ENCODE measurements around the gene TIGD3. TPM values are rescaled to one million over a fixed set of nuclear protein-coding genes. Genes with fewer than 3 reads are reported as not detected.

TIGD3 gene
- total and polyA plus RNA-seq, 2 experiments from 2014 or later: 1.2 to 3.0 TPM

DNA sequence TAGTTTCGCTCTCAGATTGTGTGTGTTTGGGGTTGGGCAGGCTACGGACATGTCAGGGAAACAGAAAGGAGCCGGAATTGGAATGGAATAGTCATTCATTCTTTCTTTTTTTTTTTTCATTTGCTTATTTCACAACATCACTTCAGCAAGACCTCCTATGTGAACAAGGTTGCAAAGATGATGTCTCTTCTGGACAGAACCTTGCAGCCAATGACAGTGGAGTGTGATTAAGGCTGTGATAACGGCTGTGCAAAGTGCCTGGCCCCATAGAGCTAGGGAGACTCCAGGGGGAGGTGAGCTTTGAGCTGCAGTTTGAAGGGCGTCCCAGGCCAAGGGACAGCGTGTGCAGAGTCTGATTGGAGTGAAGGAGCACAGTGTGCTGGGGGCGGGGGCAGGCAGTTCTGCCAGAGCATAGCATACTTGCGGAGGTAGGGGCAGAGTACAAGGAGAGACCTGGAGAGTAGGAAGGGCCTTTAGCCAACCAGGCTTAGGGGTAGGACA is 3.4 kb downstream of the TIGD3 start:
- H2AFZ ChIP-seq: no peak overlapping the region
- Mint-ChIP-seq H3K36me3 (ENCODE audit: low read depth) (peaks cover 2% of the 10 kb centered on the region; the same call in 1 of the 3 replicates), H3K4me1 (peaks cover 16% of the 10 kb centered on the region), H3K27me3 (ENCODE audit: insufficient read depth, low read depth, poor library complexity) (peaks cover 34% of the 10 kb centered on the region), H3K4me3 (no peak overlapping the region; the same call in 2 of the 3 replicates), H3K9me3 (no peaks in the 10 kb centered on the region), H3K27ac (no peak overlapping the region)
- DNase-seq (ENCODE audit: low spot score): no peak
- no peak overlapping the region for H3K4me3 ChIP-seq
- H3K27ac ChIP-seq (ENCODE audit: low read depth): no peak overlapping the region
- H3F3A ChIP-seq (replicated peaks; ENCODE audit: low read depth): peaks cover 10% of the 10 kb centered on the region
- peaks cover 6% of the 10 kb centered on the region; the same call in 1 of the 2 replicates for H3K4me1 ChIP-seq (ENCODE audit: insufficient read depth)
- peaks cover 31% of the 10 kb centered on the region for H3K27me3 ChIP-seq (ENCODE audit: insufficient read depth)
- no peaks in the 10 kb centered on the region for H3K9me2 ChIP-seq (ENCODE audit: insufficient read depth)
- no peaks in the 10 kb centered on the region for H4K20me1 ChIP-seq (replicated peaks; ENCODE audit: insufficient read depth)
- TF ChIP-seq POLR2AphosphoS5 (IDR thresholded peaks at IDR 0.05; ENCODE audit: low read depth): no peak
- TF ChIP-seq, protein P1, sequence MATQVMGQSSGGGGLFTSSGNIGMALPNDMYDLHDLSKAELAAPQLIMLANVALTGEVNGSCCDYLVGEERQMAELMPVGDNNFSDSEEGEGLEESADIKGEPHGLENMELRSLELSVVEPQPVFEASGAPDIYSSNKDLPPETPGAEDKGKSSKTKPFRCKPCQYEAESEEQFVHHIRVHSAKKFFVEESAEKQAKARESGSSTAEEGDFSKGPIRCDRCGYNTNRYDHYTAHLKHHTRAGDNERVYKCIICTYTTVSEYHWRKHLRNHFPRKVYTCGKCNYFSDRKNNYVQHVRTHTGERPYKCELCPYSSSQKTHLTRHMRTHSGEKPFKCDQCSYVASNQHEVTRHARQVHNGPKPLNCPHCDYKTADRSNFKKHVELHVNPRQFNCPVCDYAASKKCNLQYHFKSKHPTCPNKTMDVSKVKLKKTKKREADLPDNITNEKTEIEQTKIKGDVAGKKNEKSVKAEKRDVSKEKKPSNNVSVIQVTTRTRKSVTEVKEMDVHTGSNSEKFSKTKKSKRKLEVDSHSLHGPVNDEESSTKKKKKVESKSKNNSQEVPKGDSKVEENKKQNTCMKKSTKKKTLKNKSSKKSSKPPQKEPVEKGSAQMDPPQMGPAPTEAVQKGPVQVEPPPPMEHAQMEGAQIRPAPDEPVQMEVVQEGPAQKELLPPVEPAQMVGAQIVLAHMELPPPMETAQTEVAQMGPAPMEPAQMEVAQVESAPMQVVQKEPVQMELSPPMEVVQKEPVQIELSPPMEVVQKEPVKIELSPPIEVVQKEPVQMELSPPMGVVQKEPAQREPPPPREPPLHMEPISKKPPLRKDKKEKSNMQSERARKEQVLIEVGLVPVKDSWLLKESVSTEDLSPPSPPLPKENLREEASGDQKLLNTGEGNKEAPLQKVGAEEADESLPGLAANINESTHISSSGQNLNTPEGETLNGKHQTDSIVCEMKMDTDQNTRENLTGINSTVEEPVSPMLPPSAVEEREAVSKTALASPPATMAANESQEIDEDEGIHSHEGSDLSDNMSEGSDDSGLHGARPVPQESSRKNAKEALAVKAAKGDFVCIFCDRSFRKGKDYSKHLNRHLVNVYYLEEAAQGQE (IDR thresholded peaks at IDR 0.05; ENCODE audit: unreplicated experiment): no peak
- TF ChIP-seq CREB1 (CRISPR knock-in tag; IDR thresholded peaks at IDR 0.05; ENCODE audit: low read depth): no peak
- no peak for TF ChIP-seq STAT1 (IDR thresholded peaks at IDR 0.05; ENCODE audit: unreplicated experiment)
- H3K36me3 ChIP-seq (ENCODE audit: insufficient read depth): no peaks in the 10 kb centered on the region
- H3K79me2 ChIP-seq (replicated peaks; ENCODE audit: insufficient read depth): no peaks in the 10 kb centered on the region
- ATAC-seq: no peak
- no peak overlapping the region for H3K4me2 ChIP-seq

DNA sequence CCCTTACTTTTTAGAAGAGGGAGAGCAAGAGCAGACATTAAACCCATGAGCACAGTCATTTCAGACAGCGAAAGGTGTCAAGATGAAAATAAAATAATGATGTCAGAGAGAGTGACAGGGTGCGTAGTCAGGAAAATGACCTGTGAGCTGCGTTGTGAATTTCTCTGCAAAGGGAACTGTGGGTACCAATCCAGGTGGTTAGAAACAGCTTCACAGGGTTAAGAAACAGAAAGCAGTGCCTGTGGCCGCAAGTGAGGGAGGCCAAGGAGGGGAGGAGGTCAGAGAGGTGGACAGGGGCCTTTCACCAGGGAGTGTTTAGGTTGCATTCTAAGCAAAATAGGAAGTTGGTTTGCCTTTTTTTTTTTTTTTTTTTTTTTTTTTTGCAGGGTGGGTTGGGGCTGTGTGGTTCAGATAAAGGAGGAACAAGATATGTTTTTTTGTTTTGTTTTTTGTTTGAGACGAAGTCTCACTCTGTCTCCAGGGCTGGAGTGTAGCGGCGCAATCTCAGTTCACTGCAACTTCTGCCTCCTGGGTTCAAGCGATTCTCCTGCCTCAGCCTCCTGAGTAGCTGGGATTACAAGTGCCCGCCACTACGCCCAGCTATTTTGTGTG is 7.9 kb downstream of the TIGD3 start:
- Mint-ChIP-seq H3K4me1 (peaks cover 9% of the 10 kb centered on the region), H3K4me3 (no peak overlapping the region)
- TF ChIP-seq EZH2 (IDR thresholded peaks at IDR 0.05; ENCODE audit: low read depth, unreplicated experiment): no peak
- TF ChIP-seq, protein P2, sequence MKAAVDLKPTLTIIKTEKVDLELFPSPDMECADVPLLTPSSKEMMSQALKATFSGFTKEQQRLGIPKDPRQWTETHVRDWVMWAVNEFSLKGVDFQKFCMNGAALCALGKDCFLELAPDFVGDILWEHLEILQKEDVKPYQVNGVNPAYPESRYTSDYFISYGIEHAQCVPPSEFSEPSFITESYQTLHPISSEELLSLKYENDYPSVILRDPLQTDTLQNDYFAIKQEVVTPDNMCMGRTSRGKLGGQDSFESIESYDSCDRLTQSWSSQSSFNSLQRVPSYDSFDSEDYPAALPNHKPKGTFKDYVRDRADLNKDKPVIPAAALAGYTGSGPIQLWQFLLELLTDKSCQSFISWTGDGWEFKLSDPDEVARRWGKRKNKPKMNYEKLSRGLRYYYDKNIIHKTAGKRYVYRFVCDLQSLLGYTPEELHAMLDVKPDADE (IDR thresholded peaks at IDR 0.05): no peak
- no peak for TF ChIP-seq CREB1 (CRISPR knock-in tag; IDR thresholded peaks at IDR 0.05; ENCODE audit: low read depth)
- TF ChIP-seq EZH2phosphoT487 (IDR thresholded peaks at IDR 0.05; ENCODE audit: unreplicated experiment): no peak
- TF ChIP-seq ZNF114 (CRISPR knock-in tag; IDR thresholded peaks at IDR 0.05): no peak
- TF ChIP-seq POLR2AphosphoS5 (IDR thresholded peaks at IDR 0.05; ENCODE audit: low read depth): no peak
- TF ChIP-seq NANOG (IDR thresholded peaks at IDR 0.05; ENCODE audit: borderline replicate concordance): no peak
- TF ChIP-seq, protein P3, sequence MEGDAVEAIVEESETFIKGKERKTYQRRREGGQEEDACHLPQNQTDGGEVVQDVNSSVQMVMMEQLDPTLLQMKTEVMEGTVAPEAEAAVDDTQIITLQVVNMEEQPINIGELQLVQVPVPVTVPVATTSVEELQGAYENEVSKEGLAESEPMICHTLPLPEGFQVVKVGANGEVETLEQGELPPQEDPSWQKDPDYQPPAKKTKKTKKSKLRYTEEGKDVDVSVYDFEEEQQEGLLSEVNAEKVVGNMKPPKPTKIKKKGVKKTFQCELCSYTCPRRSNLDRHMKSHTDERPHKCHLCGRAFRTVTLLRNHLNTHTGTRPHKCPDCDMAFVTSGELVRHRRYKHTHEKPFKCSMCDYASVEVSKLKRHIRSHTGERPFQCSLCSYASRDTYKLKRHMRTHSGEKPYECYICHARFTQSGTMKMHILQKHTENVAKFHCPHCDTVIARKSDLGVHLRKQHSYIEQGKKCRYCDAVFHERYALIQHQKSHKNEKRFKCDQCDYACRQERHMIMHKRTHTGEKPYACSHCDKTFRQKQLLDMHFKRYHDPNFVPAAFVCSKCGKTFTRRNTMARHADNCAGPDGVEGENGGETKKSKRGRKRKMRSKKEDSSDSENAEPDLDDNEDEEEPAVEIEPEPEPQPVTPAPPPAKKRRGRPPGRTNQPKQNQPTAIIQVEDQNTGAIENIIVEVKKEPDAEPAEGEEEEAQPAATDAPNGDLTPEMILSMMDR (conservative IDR thresholded peaks at IDR 0.05; ENCODE audit: low read depth in 2 of 2): no peak

More for the DNA sequence above, 7.9 kb downstream of the TIGD3 start:
- Histone ChIP-seq H4K20me1 (replicated peaks; ENCODE audit: insufficient read depth) (no peaks in the 10 kb centered on the region; the same call in 1 of the 2 replicates), H3K36me3 (ENCODE audit: insufficient read depth) (no peaks in the 10 kb centered on the region), H3K4me2 (no peak overlapping the region), H3K27me3 (ENCODE audit: insufficient read depth) (peaks cover 10% of the 10 kb centered on the region), H3K79me2 (replicated peaks; ENCODE audit: insufficient read depth) (no peaks in the 10 kb centered on the region), H3K4me3 (no peak overlapping the region), H3K4me1 (ENCODE audit: insufficient read depth) (no peaks in the 10 kb centered on the region), H3F3A (replicated peaks; ENCODE audit: low read depth) (no peaks in the 10 kb centered on the region), H3K27ac (ENCODE audit: low read depth) (no peak overlapping the region), H3K9me2 (ENCODE audit: insufficient read depth) (no peaks in the 10 kb centered on the region), H2AFZ (no peak overlapping the region)
- DNase-seq (ENCODE audit: low spot score): no peak
- H3K27ac Mint-ChIP-seq: no peak overlapping the region
- no peaks in the 10 kb centered on the region for H3K36me3 Mint-ChIP-seq (ENCODE audit: low read depth)
- no peak for ATAC-seq
- peaks cover 15% of the 10 kb centered on the region for H3K27me3 Mint-ChIP-seq (ENCODE audit: insufficient read depth, low read depth, poor library complexity)
- H3K9me3 Mint-ChIP-seq: no peaks in the 10 kb centered on the region

All from GM23338 (cell line).